Ramos (cell line): ENCODE measurements around the gene TMEM203.

ENCODE experiments used
- in situ Hi-C: fragments of 300-500 bp; cut with MboI; formaldehyde crosslinking; loops from one replicate; pipeline ENCODE4 v1.14.3; 2022; ENCODE audit warnings: low sequenced_read_pairs; ENCODE audit not compliant: unreplicated experiment

The TMEM203 gene

DNA sequence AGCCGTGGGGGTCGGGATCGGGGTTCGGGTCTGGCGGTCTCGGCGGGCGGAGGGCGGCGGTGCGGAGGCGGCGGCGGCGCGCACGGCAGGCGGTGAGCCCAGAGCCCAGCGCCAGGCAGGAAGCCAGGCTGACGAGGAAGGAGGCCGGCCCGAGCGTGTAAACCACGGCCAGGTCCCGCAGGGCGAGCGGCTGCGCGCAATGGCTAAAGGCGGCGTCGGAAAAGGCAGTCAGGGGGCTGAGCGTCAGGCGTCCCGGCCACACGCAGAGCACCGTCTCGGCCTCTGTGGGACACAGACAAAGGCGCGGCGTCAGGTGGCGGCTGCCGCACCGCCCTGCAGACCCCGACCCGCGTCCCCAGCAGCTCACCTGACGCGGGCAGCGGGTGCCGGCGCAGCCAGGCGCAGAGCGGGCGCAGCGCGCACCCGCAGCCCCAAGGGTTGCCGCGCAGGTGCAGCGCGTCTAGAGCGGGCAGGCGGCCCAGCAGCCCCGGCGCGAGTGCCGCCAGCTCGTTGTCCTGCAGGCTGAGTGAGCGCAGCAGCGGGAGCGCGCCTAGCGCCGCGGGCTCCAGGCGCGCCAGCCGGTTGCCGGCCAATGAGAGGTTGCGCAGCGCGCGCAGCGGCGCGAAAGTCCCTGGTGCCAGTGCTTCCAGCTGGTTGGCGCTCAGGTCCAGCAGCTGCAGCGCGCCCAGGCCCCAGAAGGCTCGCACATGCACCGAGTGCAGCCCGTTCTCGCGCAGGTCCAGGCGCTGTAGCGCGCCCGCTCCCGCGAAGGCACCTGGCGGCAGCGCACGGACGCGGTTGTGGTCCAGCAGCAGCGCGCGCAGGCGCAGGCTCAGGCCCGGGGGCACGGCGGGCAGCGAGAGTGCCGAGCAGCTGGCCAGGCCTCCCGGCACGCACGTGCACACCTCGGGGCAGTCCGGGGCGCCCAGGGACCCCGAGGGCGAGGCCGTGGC lies 36.3 kb downstream of the TMEM203 start:
- in situ Hi-C loops: no loop called here

DNA sequence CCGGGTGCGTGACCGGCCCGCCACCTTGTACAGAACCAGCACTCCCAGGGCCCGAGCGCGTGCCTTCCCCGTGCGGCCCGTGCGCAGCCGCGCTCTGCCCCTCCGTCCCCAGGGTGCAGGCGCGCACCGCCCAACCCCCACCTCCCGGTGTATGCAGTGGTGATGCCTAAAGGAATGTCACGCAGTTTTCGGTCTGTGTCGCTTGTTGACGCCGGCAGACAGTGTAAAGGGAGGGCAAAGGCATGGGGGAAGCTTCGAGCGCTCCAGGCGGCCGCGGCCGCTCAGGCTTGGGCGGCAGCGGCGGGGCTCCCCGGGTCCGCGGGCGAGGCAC lies 36.9 kb downstream of the TMEM203 start:
- in situ Hi-C loops: no loop called here

DNA sequence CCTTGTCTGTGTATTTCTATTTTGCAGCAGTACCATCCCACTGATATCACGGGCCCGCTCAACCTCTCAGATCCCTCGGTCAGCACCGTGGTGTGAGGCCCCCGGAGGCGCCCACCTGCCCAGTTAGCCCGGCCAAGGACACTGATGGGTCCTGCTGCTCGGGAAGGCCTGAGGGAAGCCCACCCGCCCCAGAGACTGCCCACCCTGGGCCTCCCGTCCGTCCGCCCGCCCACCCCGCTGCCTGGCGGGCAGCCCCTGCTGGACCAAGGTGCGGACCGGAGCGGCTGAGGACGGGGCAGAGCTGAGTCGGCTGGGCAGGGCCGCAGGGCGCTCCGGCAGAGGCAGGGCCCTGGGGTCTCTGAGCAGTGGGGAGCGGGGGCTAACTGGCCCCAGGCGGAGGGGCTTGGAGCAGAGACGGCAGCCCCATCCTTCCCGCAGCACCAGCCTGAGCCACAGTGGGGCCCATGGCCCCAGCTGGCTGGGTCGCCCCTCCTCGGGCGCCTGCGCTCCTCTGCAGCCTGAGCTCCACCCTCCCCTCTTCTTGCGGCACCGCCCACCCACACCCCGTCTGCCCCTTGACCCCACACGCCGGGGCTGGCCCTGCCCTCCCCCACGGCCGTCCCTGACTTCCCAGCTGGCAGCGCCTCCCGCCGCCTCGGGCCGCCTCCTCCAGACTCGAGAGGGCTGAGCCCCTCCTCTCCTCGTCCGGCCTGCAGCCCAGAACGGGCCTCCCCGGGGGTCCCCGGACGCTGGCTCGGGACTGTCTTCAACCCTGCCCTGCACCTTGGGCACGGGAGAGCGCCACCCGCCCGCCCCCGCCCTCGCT lies 37.5 kb downstream of the TMEM203 start:
- in situ Hi-C loops: no loop called here

DNA sequence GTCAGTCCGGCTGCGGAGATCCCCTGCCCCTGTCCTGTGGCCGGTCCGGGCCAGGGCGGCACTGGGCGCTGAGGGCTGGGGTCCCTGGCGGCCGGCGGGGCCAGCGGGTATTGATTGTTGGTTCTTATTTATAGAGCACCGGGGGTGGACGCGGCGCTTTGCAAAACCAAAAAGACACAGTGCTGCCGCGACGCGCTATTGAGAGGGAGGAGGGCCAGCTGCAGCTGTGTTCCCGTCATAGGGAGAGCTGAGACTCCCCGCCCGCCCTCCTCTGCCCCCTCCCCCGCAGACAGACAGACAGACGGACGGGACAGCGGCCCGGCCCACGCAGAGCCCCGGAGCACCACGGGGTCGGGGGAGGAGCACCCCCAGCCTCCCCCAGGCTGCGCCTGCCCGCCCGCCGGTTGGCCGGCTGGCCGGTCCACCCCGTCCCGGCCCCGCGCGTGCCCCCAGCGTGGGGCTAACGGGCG lies 38.1 kb downstream of the TMEM203 start:
- in situ Hi-C loops: no loop called here

DNA sequence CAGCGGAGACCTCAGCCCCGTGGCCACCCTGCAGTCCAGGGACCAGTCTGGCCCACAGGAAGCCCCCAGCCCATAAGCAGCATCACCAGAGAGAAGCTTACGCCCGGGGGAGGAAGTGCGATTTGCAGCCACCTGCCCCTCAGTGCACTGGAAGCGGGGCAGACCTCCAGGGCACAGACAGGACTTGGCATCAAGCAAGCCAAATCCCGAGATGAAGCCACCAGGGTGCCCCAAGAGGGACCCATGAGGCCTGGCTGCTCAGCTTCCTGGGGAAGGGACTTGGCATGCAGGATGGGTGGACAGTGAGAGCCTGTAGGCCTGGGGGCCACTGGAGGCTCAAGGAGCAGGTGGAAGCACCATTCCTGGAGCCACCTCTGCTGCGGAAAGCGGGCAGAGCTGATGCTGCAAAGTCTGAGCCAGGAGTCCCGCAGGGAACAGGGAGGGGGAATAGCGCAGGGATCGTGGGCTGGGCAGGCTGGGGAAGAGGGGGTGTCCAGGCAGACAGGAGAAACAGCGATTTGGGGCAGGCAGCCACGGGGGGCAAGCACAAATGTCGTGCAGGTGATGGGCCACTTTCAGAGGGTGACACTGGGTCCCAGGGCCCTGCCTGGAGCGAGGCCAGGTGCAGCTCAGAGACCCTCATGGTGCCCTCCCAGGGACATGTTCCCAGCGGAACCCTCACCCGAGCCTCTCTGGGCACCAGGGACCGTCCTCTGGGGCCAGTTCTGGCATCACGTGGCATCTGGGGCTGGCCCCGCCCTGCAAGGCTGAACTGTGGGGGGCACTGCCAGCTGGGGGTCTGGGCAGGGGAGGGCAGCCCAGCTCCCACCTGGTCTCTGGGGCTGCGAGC lies 38.8 kb downstream of the TMEM203 start:
- in situ Hi-C loops: no loop called here

DNA sequence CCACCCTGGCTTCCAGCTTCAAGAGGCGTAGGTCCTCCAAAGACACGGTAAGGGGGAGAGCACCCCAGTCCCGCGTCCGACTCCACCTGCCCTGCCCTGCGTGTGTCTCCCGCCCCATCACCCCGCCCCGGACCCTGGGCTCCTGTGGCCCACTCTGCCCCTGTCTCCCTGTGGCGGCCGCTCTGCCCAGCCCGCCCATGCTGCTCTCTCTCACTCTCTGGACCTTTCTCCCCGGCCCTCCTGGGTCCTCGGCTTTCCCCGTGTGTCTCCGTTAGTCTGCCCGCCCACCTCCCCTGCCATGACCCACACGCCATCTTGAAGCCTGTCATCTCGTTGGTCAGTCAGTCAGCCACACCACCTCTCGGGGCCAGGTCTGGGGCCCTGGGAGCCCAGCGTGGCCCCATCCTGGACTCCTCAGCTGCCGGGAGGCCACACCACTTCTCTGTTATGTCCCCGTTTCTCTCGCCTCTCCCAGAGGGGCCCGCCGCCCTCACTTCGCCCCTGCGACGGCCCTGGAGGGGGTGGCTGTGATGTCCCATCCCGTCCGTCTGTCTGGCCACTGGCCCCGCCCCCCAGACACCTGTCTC lies 40.1 kb downstream of the TMEM203 start:
- in situ Hi-C loops: no loop called here

DNA sequence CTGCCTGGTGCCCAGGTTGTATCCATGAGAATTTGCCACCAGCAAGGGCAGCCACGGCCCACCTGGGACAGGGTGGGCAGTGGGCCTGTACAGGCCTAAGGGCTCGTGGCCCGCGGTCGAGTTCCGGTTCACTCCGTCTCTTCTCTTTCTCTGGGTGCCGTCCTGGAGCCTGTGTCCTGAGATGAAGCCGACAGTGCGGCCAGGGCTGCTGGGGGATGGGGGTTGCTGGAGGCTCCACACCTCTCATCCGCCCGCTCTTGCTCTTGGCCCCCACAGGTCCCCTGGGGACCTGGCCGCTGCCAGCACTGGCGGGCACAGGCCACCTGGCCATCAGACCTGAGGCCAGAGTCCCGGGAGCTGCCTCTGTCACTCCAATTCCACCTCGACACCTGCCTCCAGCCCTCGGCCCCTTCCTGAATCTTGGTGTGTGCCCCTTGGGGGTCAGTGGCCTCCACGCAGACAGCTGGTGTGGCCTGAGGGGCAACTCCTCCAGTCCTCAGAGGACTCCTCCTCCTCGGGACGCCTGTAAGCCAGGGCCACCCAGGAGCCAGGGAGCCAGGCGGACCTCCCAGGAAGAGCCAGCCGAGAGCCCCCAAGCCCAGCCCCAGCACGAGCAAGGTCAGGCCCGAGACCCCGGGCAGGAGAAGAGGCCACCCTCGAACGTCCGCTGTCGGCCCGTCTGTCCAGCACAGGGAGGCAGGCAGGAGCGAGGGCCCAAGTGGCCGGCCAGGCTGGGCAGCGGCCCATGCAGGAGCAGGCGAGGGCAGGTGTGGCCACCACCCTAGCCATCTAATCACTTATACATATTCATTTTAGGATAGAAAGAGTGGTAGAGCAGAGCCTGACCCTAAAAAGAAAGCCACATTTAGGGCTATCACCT lies 40.8 kb downstream of the TMEM203 start:
- in situ Hi-C loops: no loop called here

DNA sequence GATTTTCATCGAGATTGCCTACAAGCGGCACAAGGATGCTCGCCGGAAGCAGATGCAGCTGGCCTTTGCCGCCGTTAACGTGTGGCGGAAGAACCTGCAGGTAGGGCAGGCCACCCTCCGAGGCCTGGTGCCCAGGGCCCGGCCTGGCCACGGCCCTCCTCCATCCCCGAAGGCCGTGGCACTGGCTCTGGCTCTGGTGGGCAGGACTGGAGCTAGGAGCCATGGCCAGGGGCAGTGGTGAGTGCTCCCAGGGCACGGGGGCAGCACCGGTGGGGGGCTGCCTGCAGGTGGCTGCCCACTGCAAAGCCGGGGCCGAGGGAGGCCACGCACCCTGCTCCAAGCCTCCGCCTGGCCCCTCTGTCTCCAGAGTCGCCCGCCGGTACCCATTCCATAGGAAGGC lies 41.6 kb downstream of the TMEM203 start:
- in situ Hi-C loops: no loop called here

DNA sequence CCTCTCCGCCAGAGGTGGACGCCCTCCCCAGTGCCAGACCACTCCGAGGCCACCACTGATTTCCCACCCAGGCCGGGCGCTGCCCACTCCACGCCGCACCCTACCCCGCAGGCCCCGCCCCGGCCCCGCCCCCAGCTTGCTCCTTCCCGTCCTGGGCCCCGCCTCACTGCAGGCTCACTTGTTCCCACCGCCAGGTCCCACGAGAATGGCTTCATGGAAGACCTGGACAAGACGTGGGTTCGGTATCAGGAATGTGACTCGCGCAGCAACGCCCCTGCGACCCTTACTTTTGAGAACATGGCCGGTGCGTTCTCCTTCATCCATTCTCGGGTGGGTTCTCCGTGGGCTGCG lies 42.1 kb downstream of the TMEM203 start:
- in situ Hi-C loops: no loop called here

DNA sequence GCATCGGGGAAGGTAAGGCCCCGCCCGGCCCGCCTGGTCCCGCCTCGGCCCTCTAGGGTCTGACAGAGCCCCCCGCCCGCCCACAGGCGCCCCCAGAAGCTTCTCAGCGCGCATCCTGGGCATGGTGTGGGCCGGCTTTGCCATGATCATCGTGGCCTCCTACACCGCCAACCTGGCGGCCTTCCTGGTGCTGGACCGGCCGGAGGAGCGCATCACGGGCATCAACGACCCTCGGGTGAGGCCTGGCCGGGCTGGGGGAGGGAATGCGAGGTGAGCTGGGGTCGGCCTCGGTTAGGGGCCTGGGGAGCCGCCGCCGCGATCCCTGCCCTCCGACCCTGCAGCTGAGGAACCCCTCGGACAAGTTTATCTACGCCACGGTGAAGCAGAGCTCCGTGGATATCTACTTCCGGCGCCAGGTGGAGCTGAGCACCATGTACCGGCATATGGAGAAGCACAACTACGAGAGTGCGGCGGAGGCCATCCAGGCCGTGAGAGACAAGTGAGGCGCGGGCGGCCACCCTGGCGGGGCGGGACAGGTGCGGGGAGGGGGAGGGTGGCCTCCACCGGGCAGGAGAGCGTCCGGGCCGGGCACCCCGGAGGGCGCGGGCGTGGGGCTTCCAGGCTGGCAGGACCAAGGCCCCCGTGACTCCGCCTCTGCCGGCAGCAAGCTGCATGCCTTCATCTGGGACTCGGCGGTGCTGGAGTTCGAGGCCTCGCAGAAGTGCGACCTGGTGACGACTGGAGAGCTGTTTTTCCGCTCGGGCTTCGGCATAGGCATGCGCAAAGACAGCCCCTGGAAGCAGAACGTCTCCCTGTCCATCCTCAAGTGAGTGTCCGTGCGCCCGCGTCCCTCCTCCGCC lies 42.7 kb downstream of the TMEM203 start:
- in situ Hi-C loops: no loop called here

DNA sequence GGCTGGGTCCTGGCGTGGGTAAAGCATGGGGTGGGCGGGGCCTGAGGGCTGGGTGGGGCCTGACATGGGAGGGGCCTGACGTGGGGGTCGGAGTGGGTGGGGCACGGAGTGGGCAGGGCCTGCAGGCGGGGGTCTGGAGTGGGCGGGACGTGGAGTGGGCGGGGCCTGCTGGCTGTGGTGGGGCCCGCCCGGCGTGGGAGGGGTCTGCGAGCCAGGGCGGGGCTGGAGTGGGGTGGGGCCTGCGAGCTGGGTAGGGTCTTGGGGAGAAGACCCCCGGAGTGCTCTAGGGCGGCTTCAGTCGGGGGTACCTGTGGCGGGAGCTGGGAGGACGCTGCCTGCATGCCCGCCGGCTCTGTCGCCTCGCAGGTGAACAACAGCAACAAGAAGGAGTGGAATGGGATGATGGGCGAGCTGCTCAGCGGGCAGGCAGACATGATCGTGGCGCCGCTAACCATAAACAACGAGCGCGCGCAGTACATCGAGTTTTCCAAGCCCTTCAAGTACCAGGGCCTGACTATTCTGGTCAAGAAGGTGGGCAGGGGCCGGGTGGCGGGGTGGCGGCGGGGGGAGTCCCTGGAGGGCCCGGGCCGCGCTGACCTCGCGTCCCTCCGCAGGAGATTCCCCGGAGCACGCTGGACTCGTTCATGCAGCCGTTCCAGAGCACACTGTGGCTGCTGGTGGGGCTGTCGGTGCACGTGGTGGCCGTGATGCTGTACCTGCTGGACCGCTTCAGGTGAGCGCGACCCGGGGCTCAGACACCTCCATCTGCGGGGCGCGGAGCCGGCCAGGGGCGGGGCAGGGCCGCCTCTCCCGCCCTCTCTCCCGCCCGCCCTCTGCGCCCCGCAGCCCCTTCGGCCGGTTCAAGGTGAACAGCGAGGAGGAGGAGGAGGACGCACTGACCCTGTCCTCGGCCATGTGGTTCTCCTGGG lies 43.6 kb downstream of the TMEM203 start:
- in situ Hi-C loops: no loop called here

DNA sequence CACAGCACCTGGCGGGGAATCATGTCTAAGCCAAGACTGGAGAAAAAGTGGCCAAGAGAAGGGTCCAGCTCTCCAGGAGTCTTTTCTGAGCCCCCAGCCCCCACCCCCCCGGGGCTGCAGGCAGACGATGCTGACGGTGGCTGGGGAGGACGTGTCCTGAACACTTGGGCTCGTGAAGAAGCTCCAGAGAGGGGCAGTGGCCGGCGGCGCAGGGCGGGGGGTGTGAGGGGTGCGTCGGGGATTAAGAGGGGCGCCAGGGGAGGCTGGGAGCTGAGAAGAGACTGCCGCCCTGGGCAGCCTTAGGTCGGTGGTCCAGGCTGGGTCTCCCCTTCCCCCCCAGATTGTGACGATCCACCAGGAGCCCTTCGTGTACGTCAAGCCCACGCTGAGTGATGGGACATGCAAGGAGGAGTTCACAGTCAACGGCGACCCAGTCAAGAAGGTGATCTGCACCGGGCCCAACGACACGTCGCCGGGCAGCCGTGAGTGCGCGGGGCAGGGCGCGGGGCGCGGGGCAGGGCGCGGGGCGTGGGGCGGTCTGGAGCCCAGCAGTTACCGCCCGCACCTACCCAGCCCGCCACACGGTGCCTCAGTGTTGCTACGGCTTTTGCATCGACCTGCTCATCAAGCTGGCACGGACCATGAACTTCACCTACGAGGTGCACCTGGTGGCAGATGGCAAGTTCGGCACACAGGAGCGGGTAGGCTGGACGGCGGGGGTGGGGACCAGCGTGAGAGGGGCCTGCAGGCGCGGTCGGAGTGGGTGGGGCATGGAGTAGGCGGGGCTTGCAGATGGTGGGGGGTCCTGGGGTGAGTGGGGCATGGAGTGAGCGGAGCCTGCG lies 44.5 kb downstream of the TMEM203 start:
- in situ Hi-C loops: no loop called here

DNA sequence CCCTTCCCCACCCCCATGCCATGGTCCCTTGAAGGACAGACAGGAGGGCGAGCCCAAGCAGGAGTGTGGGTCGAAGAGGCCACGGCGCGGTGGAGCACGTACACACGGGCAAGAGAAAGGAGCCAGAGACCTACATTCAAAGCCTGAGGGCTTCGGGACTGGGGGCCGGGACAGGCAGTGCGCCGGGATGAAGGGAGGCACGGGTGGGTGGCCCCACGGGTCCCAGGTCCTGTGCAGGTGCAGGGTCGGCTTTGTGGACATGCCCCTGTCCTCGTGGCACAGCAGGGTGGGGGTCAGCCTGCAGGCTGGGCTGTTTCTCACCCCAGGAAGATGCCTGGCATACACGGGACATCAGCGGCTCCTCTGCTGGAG lies 45.4 kb downstream of the TMEM203 start:
- in situ Hi-C loops: no loop called here

DNA sequence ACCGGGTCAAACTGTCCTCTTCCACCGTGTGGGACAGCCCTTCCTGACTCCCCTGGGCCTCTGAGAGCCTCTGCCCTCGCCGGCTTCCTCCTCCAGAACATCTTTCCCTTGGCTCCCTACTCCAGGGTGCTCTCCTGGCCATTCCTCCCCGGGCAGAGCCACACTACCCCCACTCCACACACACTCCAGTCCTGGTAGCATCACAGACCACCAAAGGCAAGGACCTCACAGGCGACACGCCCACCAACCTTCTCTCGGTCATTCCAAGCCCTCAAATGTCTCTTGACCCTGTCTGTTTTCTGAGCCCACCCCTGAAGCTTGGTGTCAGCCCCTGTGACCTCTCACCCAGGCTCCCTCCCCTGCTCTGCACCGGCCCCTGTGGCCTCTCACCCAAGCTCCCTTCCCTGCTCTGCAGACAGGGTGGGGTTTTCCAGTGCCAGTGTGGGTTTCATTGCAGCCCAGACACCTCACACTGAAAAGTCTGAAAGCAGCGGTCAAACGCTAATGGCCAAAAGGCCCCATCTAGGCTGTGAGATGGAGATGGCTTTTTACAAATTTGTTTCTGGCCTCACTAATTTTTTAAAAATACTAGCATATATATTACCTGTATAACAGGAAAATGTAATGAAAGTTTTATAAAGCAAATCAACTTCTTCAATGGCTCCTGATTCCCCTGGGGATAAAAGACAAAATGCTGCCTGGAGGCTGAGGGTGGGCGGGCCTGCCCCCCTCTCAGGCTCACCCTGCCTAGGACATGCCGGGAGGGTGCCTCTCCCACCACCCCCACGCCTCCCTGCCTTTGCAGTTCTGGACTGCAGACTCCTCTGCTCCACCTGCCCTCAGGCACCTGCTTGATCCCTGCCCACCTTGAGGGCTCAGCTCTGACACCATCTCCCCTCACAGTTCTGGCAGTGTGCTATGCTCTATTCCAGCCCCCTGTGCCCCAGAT lies 46.1 kb downstream of the TMEM203 start:
- in situ Hi-C loops: no loop called here

DNA sequence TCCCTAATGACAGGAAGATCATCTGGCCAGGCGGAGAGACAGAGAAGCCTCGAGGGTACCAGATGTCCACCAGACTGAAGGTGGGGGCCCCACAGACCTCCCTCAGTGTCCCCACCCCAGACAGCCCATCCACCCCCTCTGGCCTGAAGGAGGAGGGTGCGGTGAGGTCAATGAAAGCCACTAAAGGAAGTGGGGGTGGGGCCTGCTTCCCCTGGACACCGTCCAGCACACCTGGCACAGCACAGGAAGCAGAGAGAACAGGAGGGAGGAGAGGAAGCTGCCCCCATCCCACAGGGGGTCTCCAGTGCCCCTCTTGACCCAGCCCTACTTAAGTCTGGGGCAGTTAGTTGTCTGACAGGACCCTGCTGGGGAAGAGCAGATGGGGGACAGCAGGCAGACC lies 46.8 kb downstream of the TMEM203 start:
- in situ Hi-C loops: no loop called here
